Osteoblast (primary cell): ENCODE data around the gene UNC13A. TPM values are rescaled to one million over a fixed set of nuclear protein-coding genes. Genes with fewer than 3 reads are reported as not detected.

Experiments
- DNase-seq: peaks from one replicate; pipeline ENCODE4 v3.0.0; 2011; ENCODE audit warnings: low spot score, mixed read lengths; ENCODE audit not compliant: insufficient read length; ENCODE audit errors: missing footprints
- H2AFZ ChIP-seq: 2 replicates; pipeline ENCODE4 v1.6.0; 2011; ENCODE audit warnings: mild to moderate bottlenecking, low read length
- H3K27ac ChIP-seq: 2 replicates; pipeline ENCODE4 v1.5.1; 2011; ENCODE audit warnings: mild to moderate bottlenecking, low read depth, low read length, moderate library complexity
- H3K27me3 ChIP-seq: 2 replicates; pipeline ENCODE4 v1.6.0; 2012; ENCODE audit warnings: mild to moderate bottlenecking, control low read depth, inconsistent platforms, low read length, moderate library complexity; ENCODE audit not compliant: insufficient read depth
- H3K36me3 ChIP-seq: 2 replicates; pipeline ENCODE4 v1.5.1; 2011; ENCODE audit warnings: mild to moderate bottlenecking, low read length, control low read depth, moderate library complexity; ENCODE audit not compliant: insufficient read depth
- H3K4me1 ChIP-seq: 2 replicates; pipeline ENCODE4 v1.5.1; 2011; ENCODE audit warnings: mild to moderate bottlenecking, low read length, control low read depth, moderate library complexity; ENCODE audit not compliant: insufficient read depth
- H3K4me2 ChIP-seq: 2 replicates; pipeline ENCODE4 v1.6.0; 2011; ENCODE audit warnings: mild to moderate bottlenecking, low read length; ENCODE audit not compliant: insufficient read depth
- H3K4me3 ChIP-seq: fragments of 200-600 bp; sonication (generic); 3 replicates; pipeline ENCODE4 v1.5.1; 2012; ENCODE audit warnings: mild to moderate bottlenecking, low read length, inconsistent platforms; ENCODE audit not compliant: insufficient read depth
- H3K79me2 ChIP-seq: 2 replicates; pipeline ENCODE4 v1.6.0; 2012; ENCODE audit warnings: mild to moderate bottlenecking, low read length, control low read depth, inconsistent platforms; ENCODE audit not compliant: insufficient read depth
- H3K9me3 ChIP-seq: 2 replicates; pipeline ENCODE4 v1.5.1; 2011; ENCODE audit warnings: low read depth, low read length, control low read depth
- H4K20me1 ChIP-seq: 2 replicates; pipeline ENCODE4 v1.6.0; 2012; ENCODE audit warnings: mild to moderate bottlenecking, low read length, control low read depth; ENCODE audit not compliant: insufficient read depth
- total RNA-seq: library from RNA; depleted of rRNA; stranded (reverse); fragments of >200 nt; gene quantifications from 2 replicates; pipeline ENCODE4 v1.2.3, GENCODE V29; 2012
- TF ChIP-seq, protein P1 (sequence below): IDR thresholded peaks from 2 replicates; pipeline ENCODE4 v1.5.1; 2011; ENCODE audit warnings: mild to moderate bottlenecking, low read depth, low read length, moderate library complexity; ENCODE audit errors: extremely low read depth

UNC13A gene
- total RNA-seq, 1 donor, result under 0.01 TPM

GRCh38 chr19:17687141-17687856, 855 bp downstream of the UNC13A start:
- H3K9me3 ChIP-seq, result no peaks in the 10 kb centered on the region
- H3K79me2 ChIP-seq, result no peaks in the 10 kb centered on the region
- H3K4me3 ChIP-seq, result no peak overlapping the region
- no peak overlapping the region for H3K27ac ChIP-seq
- no peaks in the 10 kb centered on the region for H3K36me3 ChIP-seq
- no peaks in the 10 kb centered on the region for H4K20me1 ChIP-seq
- no peak overlapping the region for H3K4me2 ChIP-seq
- H2AFZ ChIP-seq, result no peak overlapping the region
- TF ChIP-seq, protein P1, sequence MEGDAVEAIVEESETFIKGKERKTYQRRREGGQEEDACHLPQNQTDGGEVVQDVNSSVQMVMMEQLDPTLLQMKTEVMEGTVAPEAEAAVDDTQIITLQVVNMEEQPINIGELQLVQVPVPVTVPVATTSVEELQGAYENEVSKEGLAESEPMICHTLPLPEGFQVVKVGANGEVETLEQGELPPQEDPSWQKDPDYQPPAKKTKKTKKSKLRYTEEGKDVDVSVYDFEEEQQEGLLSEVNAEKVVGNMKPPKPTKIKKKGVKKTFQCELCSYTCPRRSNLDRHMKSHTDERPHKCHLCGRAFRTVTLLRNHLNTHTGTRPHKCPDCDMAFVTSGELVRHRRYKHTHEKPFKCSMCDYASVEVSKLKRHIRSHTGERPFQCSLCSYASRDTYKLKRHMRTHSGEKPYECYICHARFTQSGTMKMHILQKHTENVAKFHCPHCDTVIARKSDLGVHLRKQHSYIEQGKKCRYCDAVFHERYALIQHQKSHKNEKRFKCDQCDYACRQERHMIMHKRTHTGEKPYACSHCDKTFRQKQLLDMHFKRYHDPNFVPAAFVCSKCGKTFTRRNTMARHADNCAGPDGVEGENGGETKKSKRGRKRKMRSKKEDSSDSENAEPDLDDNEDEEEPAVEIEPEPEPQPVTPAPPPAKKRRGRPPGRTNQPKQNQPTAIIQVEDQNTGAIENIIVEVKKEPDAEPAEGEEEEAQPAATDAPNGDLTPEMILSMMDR, result no peak
- DNase-seq, result peak; percentile 61
- H3K4me1 ChIP-seq, result peaks cover 3% of the 10 kb centered on the region
- peaks cover 26% of the 10 kb centered on the region for H3K27me3 ChIP-seq

DNA sequence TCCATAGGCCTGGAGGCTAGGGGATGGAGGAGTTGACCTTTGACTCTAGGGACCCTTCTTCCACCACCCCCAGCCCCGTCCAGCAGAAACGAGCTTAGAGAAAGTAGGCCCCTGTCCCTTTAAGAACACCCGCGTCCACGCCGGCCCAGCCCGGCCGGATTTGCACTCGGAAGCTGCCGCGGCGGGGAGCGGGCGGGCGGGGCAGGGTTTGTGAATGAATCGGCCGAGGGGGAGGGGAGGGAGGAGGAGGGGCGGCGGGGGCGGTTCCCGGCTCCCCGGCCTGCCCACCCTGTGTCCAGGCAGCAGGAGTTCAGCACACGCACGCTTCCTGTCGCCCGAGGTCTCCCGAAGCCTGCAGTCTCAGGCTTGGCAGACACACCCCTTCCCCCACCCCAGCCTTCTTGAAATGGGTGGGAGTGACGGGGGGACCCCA, 1.5 kb downstream of the UNC13A start:
- no peak overlapping the region for H3K27ac ChIP-seq
- no peaks in the 10 kb centered on the region for H3K9me3 ChIP-seq
- H3K4me3 ChIP-seq, result no peak overlapping the region
- H3K79me2 ChIP-seq, result no peaks in the 10 kb centered on the region
- H4K20me1 ChIP-seq, result no peaks in the 10 kb centered on the region
- TF ChIP-seq, protein P1, result no peak
- H3K4me1 ChIP-seq, result peaks cover 3% of the 10 kb centered on the region
- H3K27me3 ChIP-seq, result peaks cover 26% of the 10 kb centered on the region
- no peaks in the 10 kb centered on the region for H3K36me3 ChIP-seq
- peak; percentile 76 for DNase-seq
- H3K4me2 ChIP-seq, result peak overlapping the region; percentile 43
- no peak overlapping the region for H2AFZ ChIP-seq

DNA sequence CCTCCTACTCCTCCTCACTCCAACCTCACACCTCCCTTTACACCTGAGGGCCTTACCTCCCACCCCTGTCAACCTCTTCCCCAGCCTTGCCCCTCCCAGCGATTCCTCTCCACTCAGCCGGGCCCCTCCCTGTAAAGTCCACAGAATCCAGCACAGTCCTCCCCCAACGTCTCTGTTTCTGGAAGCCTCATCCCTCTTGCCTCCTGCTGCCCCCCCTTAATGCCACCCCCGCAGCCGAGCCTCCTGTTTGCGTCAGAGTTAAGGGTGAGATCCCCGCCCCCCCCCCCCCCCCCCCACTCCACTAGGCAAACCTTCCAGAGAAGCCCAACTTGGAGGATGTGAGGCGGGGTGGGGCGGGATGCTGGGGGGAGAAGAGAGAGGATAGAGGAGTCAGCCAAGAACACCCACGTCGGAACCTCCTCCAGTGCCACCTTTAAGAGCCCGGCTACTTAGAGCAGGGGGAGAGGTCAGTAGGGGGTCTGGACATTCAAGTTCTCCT, 2.1 kb downstream of the UNC13A start:
- Histone ChIP-seq H2AFZ (no peak overlapping the region), H3K9me3 (no peaks in the 10 kb centered on the region), H3K4me3 (no peak overlapping the region), H3K27me3 (peaks cover 26% of the 10 kb centered on the region), H3K79me2 (no peaks in the 10 kb centered on the region), H3K4me2 (peak overlapping the region; percentile 43), H3K4me1 (peaks cover 3% of the 10 kb centered on the region), H4K20me1 (no peaks in the 10 kb centered on the region), H3K36me3 (no peaks in the 10 kb centered on the region), H3K27ac (no peak overlapping the region)
- DNase-seq, result peak; percentile 69
- TF ChIP-seq, protein P1, result no peak

DNA sequence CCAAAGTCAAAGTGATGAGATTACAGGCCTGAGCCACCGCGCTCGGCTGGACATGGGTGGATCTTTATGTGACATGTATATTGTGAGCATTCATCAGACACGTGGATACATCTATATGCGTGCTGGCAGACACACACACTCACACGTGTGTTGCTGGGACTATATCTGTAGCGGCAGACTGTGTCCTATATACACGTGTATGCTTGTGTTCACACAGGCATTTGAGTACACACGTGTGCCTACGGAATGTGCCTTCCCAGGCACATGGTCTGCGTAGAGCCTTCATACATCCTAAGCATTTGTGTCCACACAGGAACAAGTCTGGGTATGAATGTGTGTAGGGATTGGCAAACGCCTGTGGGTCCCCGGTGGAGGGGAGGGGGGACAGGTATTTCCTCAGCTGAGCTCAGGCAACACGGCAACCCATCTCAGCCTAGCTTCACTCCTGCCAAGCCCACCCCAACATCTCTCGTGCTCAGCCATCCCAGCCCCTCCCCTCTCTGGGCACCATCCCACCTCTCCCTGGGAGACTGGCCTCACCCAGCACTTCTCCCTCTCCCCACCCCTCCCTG, 2.6 kb downstream of the UNC13A start:
- Histone ChIP-seq H3K9me3 (no peaks in the 10 kb centered on the region), H2AFZ (no peak overlapping the region), H3K79me2 (no peaks in the 10 kb centered on the region), H3K4me1 (peaks cover 3% of the 10 kb centered on the region), H3K27ac (no peak overlapping the region), H3K36me3 (no peaks in the 10 kb centered on the region), H3K4me2 (no peak overlapping the region), H3K27me3 (peaks cover 26% of the 10 kb centered on the region), H3K4me3 (no peak overlapping the region), H4K20me1 (no peaks in the 10 kb centered on the region)
- peak; percentile 69 for DNase-seq
- TF ChIP-seq, protein P1, result no peak
